COR-L47 (cell line): ENCODE data around the gene SCN2A.
"Not testable (repeated sequence)": the region's sequence is repeated elsewhere in the genome, so short reads cannot be mapped to it uniquely, and the experiment has no call there.

ENCODE experiments used
- DNase-seq: peaks from one replicate; lab custom pipeline; 2025; lab: John Stamatoyannopoulos, UW

Gene SCN2A

GRCh38 chr2:165328272-165328671 is 89.1 kb downstream of the SCN2A start:
- DNase-seq, result no peak

GRCh38 chr2:165344276-165344675 is 105.1 kb downstream of the SCN2A start:
- not testable (repeated sequence) for DNase-seq

DNA sequence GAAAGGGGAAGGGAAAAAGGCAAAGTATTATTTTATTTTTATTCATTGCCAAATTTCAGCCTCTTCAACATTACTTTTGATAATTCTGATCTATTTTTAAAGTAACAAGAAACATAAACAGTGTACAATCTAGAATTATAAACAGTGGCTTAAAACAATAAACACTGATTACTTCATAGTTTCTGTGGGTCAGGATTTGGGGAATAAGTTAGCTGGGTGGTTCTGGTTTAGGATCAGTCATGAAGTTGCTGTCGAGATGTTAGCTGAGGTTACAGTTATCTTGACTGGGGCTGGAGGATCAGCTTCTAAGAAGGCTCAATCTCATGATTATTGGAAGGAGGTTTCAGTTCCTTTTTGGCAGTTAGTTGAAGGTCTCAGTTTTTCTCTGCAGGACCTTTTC is 109.2 kb downstream of the SCN2A start:
- DNase-seq, result no peak

- DNase-seq, result no peak
Measured at GRCh38 chr2:165349181-165349580, 110.0 kb downstream of the SCN2A start.

- no peak for DNase-seq
Measured at GRCh38 chr2:165357758-165358157, 118.5 kb downstream of the SCN2A start.

- DNase-seq, result no peak
Measured at GRCh38 chr2:165361514-165361913, 122.3 kb downstream of the SCN2A start.

DNA sequence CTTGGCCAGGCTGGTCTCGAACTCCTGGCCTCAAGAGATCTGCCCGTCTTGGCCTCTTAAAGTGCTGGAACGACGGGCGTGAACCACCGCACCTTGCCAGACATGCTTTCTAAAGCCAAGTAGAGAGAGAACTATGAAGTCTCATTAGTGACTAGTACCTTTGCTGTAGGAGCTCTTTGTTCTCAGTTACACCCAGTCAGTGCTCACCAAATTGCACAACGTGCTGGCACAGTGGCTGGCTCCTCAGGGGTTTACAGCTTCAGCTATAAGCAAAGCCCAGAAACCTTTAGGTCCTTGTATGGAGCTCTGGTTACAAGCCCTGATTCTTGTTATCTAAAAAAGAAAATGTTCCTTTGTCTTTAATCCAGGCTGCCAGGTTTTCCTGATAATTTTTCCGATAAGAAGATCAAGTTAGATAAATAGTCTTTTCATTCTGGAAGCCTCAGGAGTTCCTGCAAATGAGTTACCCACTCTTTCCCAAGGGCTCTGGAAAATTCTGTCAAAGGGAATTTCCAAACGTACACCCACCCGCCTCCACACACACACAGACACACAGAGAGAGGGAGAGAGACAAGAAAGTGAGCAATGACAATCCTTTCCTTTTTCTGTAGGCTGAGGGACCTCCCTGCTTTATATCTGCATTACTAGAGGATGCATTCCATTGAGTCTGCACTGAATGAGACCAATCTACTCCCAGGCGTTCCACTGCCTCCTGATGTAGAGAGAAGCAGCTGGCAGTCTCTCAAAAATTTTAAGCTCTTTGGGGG is 130.1 kb downstream of the SCN2A start:
- DNase-seq, result no peak

DNA sequence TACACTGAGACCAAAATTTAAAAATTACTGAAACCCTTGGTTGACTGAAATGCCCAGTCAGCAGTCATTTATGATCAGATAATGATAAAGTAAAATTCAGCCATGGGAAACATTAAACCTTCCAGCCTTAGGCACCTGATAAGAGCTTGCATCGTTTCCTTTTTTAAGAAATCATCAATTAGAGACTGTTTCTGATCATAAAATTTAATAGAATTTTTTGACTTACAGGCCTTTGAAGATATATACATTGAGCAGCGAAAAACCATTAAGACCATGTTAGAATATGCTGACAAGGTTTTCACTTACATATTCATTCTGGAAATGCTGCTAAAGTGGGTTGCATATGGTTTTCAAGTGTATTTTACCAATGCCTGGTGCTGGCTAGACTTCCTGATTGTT is 130.7 kb downstream of the SCN2A start:
- DNase-seq, result no peak

DNA sequence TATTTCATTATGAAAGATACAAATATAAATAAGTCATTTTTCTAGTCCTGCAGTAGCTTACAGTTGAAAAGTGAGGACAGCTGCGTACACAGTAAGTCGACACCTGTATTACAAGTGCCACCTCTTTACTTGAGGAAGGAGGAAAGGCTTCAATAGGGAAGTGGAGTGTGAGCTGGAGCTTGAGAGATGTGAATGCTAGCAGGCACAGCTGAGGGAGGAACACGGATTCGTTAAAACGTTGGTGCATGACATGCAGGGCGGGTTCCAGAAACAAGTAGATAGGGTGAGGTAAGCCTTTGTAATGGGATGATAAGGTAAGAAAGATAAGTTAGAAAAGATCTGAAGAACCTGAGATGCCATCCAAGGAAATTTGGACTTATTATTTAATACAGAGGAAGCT is 132.1 kb downstream of the SCN2A start:
- no peak for DNase-seq

- no peak for DNase-seq
Measured at GRCh38 chr2:165373278-165374010, 134.2 kb downstream of the SCN2A start.

DNA sequence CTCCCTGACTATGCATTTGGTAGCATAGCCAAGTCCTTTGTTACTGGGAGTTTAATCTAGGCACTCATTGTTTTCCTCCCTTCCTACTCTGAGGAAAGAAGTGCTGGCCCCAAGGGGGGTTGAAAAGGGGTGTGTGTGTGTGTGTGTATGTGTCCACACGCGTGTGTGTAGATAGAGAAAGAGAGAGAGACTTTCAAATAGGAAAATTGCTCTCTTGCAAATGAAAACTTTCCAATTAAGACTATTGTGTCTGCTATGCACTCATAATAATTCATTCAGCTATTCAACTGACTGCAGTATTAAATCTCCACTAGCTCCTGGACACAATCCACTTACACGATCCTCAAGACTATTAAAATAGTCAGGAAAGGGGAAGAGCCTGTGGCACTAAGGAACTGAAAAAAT is 137.4 kb downstream of the SCN2A start:
- no peak for DNase-seq

DNA sequence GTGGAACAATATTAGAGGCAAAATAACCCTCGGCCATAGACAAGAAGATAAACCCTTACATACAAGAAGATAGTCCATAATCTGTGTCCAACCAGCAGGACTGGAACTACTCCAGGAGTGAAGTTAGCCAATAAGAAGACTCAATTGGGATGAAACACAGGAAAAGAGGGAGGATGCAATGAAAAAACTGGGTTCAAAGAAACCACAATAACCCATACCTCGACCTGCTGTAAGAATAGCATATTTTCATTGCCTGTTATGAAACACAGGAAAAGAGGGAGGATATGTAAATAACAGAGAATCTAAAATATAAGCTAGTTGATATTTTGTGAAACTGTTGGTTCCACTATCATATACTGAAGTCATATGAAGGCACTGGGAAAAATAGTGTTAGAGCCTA is 143.1 kb downstream of the SCN2A start:
- DNase-seq, result no peak

DNA sequence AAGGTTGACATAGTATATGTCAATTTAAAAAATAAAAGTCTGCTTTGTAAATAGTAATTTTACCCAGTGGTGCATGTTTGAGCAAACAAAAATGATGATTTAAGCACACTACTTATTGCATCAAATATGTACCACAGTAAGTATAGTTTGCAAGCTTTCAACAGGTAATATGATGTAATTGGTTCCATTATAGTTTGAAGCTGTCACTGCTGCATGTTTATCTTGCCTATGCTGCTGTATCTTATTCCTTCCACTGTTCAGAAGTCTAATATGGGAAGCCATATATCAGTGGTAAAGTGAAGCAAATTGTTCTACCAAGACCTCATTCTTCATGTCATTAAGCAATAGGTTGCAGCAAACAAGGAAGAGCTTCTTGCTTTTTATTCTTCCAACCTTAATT is 151.7 kb downstream of the SCN2A start:
- DNase-seq, result peak; percentile 45

GRCh38 chr2:165391791-165392190 is 152.6 kb downstream of the SCN2A start:
- DNase-seq, result no peak

GRCh38 chr2:165398603-165399002 is 159.4 kb downstream of the SCN2A start:
- DNase-seq, result not testable (repeated sequence)

DNA sequence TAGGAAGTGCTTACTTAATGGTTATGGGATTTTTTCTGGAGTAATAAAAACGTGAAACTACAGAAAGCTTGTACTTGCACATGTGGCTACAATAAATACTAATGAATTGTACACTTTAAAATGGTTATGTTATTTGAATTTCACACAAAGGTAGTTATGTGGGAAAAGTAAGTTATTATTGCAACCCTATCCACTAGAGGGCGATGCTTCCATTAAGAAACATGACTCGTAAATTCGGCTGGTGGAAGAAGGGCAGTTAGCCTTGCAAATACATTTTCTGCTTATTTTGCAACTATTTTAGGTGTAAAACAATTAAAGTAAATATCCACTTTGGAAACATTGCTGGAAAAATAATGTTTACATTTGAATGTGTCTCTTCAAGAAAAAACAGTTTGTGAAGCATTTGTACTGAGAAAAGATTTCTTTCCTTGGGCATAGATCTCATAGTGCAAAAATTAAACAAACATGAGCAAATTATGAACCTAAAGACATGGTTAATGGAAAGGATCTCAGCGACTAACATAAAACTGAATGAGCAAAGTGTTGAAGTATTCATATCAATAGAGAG is 162.2 kb downstream of the SCN2A start:
- DNase-seq, result peak; percentile 73

- no peak for DNase-seq
Measured at GRCh38 chr2:165402162-165402561, 162.9 kb downstream of the SCN2A start.

- DNase-seq, result peak; percentile 39
Measured at GRCh38 chr2:165406173-165406572, 167.0 kb downstream of the SCN2A start.

- DNase-seq, result no peak
Measured at GRCh38 chr2:165407466-165407865, 168.3 kb downstream of the SCN2A start.

DNA sequence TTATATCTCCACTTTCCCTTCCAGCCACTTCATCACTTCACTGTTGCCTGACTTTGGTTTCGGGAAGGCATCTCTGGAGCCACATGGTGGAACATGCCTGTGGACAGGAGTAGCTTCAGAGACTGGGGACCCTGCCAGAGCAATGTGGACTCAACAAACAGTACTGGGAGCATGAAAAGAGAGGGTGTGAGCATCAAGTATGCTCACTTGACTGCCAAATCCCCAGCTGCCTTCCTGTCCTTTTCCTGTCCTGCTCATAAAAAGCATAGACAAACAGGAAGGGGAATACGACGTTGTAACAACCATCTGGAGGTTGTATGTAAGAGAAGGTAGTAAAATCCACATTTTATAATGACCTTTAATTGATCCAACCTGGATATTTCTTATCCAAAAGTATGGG is 169.0 kb downstream of the SCN2A start:
- peak; percentile 21 for DNase-seq

- DNase-seq, result no peak
Measured at GRCh38 chr2:165410276-165410675, 171.1 kb downstream of the SCN2A start.

- DNase-seq, result no peak
Measured at GRCh38 chr2:165414187-165414586, 175.0 kb downstream of the SCN2A start.

- DNase-seq, result no peak
Measured at GRCh38 chr2:165417009-165417408, 177.8 kb downstream of the SCN2A start.
